HG03135 (cell line): Measurements from ENCODE around the gene MCEMP1.

Experiments
- ATAC-seq: cut with Tn5 transposase; IDR thresholded peaks from one replicate; pipeline ENCODE4 v1.9.1; 2021; ENCODE audit warnings: mild to moderate bottlenecking, moderate library complexity; ENCODE audit not compliant: unreplicated experiment

MCEMP1 gene

DNA sequence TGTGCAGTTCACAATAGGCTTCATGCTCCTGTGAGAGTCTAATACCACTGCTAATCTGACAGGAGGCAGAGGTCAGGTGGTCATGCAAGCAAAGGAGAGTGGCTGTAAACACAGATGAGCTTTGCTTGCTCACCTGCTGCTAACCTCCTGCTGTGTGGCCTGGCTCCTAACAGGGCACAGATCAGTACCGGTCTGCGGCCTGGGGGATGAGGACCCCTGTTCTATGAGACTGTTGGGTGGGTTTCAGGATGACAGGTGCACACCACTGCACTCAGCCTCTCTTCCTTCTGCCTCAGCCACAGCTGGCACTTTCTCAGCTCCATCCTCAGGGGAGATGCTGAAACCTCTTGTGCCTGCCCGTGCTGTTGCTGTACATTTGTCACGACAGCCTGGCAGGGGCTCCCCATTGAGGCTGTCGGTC lies 45.4 kb downstream of the MCEMP1 start:
- no peak for ATAC-seq

DNA sequence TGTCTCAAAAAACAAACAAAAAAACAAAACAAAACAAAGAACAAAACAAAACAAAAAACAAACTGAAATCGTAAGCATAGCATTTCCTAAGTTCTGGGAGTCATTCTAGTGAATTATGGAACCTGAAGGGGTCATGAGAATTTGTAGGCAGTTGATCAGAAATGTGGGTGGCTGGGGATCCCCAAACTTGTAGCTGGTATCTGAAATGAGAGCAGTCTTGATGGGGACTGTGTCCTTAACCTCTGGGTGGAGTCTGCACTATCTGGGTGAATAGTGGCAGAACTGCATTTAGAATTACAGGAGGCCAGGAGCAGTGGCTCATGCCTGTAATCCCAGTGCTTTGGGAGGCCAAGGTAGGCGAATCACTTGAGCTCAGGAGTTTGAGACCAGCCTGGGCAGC lies 48.9 kb downstream of the MCEMP1 start:
- no peak for ATAC-seq

DNA sequence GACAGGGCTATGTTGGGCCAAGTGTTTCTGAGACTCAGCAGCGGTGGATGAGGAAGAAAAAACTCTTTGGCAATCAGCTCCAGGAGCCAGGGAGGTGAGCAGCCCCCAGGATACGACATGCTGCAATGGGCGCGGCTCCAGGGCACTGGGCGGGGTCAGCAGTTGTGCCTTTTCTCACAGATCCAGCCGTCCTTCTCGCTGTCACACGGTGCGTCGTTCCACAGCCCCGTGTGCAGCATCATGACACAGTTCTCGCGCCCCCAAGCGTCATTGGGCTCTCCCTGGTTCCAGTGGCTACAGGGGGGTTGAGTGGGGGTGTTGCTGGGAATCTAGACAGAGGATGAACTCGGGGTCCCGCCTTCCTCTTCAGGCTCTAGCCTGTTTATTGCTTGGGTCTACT lies 52.3 kb downstream of the MCEMP1 start:
- no peak for ATAC-seq
